Measurements from ENCODE around the gene COL9A2.
A peak's percentile ranks its signal among the peaks of the same experiment; 100 is the strongest.

GRCh38 chr1:40315239-40315794, 1.8 kb downstream of the COL9A2 start:
- TF ChIP-seq CTCF (IDR thresholded peaks at IDR 0.05) (peak; percentile 82 to 97 (median 95)), POLR2A (IDR thresholded peaks at IDR 0.05) (no peak)

Measured in testis (tissue), 2 donors.